WTC11 (cell line): ENCODE measurements around the gene MED27.

ENCODE experiments used
- CTCF ChIP-seq: fragments of 200-600 bp; IDR thresholded peaks from 2 replicates; pipeline ENCODE4 v1.8.0; 2022; ENCODE audit warnings: antibody characterized with exemption
- JUN ChIP-seq: sonication (generic); formaldehyde crosslinking; IDR thresholded peaks from 2 replicates; pipeline ENCODE4 v1.8.0; 2023; ENCODE audit warnings: mild to moderate bottlenecking, missing genetic modification reagents
- NR2C2 ChIP-seq: sonication (generic); formaldehyde crosslinking; IDR thresholded peaks from 2 replicates; pipeline ENCODE4 v1.8.0; 2022; ENCODE audit warnings: mild to moderate bottlenecking, missing genetic modification reagents
- RELA ChIP-seq: sonication (generic); formaldehyde crosslinking; IDR thresholded peaks from 2 replicates; pipeline ENCODE4 v1.8.1; 2022; ENCODE audit warnings: missing genetic modification reagents, mild to moderate bottlenecking, borderline replicate concordance
- TP53 ChIP-seq: sonication (generic); formaldehyde crosslinking; IDR thresholded peaks from 2 replicates; pipeline ENCODE4 v1.8.1; 2023; ENCODE audit warnings: mild to moderate bottlenecking, missing genetic modification reagents
- USF2 ChIP-seq: sonication (generic); formaldehyde crosslinking; IDR thresholded peaks from 2 replicates; pipeline ENCODE4 v1.8.1; 2023; ENCODE audit warnings: mild to moderate bottlenecking, missing genetic modification reagents, moderate library complexity
- ZNF317 ChIP-seq: sonication (generic); formaldehyde crosslinking; IDR thresholded peaks from 2 replicates; pipeline ENCODE4 v1.8.1; 2023; ENCODE audit warnings: low read depth, mild to moderate bottlenecking, moderate library complexity, missing genetic modification reagents, borderline replicate concordance

GRCh38 chr9:131868766-131869165 is 210.9 kb downstream of the MED27 start:
- TF ChIP-seq CTCF: no peak
- no peak for TF ChIP-seq NR2C2
- TF ChIP-seq ZNF317: no peak
- no peak for TF ChIP-seq JUN
- TF ChIP-seq RELA (CRISPR knock-in tag): no peak
- TF ChIP-seq USF2 (CRISPR knock-in tag): no peak
- no peak for TF ChIP-seq TP53 (CRISPR knock-in tag)
